Esophagus squamous epithelium (tissue), 4 donors: Measurements from ENCODE around the gene BAG2.

ENCODE experiments used
- POLR2A ChIP-seq, 4 donors: fragments of 450-650 bp; IDR thresholded peaks; one replicate each; pipeline ENCODE4 v1.6.1; 2017; ENCODE audit warnings: antibody characterized with exemption in 4 of 4, mild to moderate bottlenecking in 4 of 4, moderate library complexity in 3 of 4
- TF ChIP-seq, protein P1 (sequence below), 6 experiments: fragments of 450-650 bp in 4 of 6; fragments of 200-600 bp in 2 of 6; sonication (generic) in 2 of 6; IDR thresholded peaks; one replicate each; pipeline ENCODE4 v1.5.1; 2016 to 2019; ENCODE audit warnings: antibody characterized with exemption in 6 of 6, mild to moderate bottlenecking in 4 of 6, moderate library complexity in 4 of 6

DNA sequence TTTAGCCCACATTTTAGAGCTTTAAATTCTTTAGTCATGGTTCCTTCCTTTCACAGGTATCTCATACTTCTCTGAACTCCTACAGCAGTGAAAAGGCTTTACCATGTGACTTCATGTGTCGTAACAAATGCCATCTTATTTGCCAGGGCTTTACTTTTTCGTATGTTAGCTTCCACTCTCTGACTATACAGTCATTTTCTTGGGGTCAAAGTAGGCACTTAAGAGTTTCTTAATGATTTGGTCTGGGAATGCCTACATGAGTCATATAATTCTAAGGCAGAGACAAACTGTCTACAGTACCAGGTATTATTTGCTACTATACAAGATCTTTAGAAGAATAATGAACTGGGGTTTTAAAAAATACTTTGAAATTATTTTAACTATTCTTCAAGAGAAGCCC is 35.0 kb downstream of the BAG2 start:
- TF ChIP-seq, protein P1, sequence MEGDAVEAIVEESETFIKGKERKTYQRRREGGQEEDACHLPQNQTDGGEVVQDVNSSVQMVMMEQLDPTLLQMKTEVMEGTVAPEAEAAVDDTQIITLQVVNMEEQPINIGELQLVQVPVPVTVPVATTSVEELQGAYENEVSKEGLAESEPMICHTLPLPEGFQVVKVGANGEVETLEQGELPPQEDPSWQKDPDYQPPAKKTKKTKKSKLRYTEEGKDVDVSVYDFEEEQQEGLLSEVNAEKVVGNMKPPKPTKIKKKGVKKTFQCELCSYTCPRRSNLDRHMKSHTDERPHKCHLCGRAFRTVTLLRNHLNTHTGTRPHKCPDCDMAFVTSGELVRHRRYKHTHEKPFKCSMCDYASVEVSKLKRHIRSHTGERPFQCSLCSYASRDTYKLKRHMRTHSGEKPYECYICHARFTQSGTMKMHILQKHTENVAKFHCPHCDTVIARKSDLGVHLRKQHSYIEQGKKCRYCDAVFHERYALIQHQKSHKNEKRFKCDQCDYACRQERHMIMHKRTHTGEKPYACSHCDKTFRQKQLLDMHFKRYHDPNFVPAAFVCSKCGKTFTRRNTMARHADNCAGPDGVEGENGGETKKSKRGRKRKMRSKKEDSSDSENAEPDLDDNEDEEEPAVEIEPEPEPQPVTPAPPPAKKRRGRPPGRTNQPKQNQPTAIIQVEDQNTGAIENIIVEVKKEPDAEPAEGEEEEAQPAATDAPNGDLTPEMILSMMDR (IDR thresholded peaks at IDR 0.05) = no peak
- TF ChIP-seq POLR2A (IDR thresholded peaks at IDR 0.05) = no peak
